ENCODE data around the gene FARSA.

DNA sequence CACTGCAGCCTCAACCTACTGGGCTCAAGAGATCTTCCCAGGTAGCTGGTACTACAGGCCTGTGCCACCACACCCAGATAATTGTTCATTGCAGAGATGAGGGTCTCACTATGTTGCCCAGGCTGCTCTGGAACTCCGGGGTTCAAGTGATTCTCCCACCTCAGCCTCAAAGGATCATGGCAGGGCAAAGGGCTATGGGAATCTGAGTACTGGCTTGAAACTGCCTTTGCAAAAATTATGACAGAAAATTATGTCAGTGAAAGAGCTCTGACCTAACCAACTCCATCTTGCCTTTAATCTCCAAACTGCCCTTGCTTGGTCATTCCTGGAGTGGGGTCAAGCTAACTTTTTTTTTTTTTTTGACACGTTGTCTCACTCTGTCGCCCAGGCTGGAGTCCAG, 50.9 kb downstream of the FARSA start:
- TF ChIP-seq CTCF (IDR thresholded peaks at IDR 0.05) (no peak), POLR2A (IDR thresholded peaks at IDR 0.05) (no peak)

Data from uterus (tissue), 2 donors.